IMR-90 (cell line): ENCODE results near the gene UTF1. TPM values are rescaled to one million over a fixed set of nuclear protein-coding genes. Genes with fewer than 3 reads are reported as not detected.

Experiments used
- ATAC-seq: fragments of 200-7000 bp; cut with Tn5 transposase; 2 replicates; pipeline ENCODE4 v1.9.1; 2020; ENCODE audit warnings: low read depth, mild to moderate bottlenecking, moderate library complexity
- BruUV-seq: library from RNA; stranded (reverse); fragments of 400-500 nt; replicated peaks from 2 replicates; lab custom pipeline; 2021; lab: Mats Ljungman, UMichigan
- CTCF ChIA-PET: fragments of 300-600 bp; formaldehyde crosslinking; extraction: SDS; loops from one replicate; lab custom pipeline; 2021; ENCODE audit warnings: antibody characterized with exemption; lab: Yijun Ruan, JAX
- POLR2A ChIA-PET: fragments of 300-600 bp; sonication (Branson Sonifier 250); formaldehyde crosslinking; loops from one replicate; lab custom pipeline; 2022; ENCODE audit warnings: antibody characterized with exemption; ENCODE audit not compliant: unreplicated experiment; lab: Charles Lee
- DNase-seq: peaks from one replicate; pipeline ENCODE4 v3.0.0; 2013
- H2AFZ ChIP-seq: replicated peaks from 2 replicates; pipeline ENCODE3; 2013; ENCODE audit warnings: low read length, mild to moderate bottlenecking; ENCODE audit not compliant: poor library complexity
- H2AK5ac ChIP-seq: 2 replicates; pipeline ENCODE4 v1.6.1; 2013; ENCODE audit warnings: low read depth, low read length, inconsistent platforms
- H2AK9ac ChIP-seq: replicated peaks from 2 replicates; pipeline ENCODE3; 2013; ENCODE audit warnings: mild to moderate bottlenecking, low read depth, low read length, moderate library complexity; ENCODE audit not compliant: poor library complexity
- H2BK120ac ChIP-seq: 2 replicates; pipeline ENCODE4 v1.6.1; 2013; ENCODE audit warnings: low read depth, low read length, inconsistent platforms
- H2BK15ac ChIP-seq: 3 replicates; pipeline ENCODE4 v1.6.1; 2013; ENCODE audit warnings: low read depth, low read length, inconsistent platforms
- H2BK20ac ChIP-seq: 2 replicates; pipeline ENCODE4 v1.6.1; 2013; ENCODE audit warnings: low read depth, mild to moderate bottlenecking, inconsistent platforms, low read length, moderate library complexity
- H2BK5ac ChIP-seq: 2 replicates; pipeline ENCODE4 v1.6.1; 2013; ENCODE audit warnings: mild to moderate bottlenecking, low read depth, low read length, inconsistent platforms; ENCODE audit not compliant: poor library complexity, severe bottlenecking
- H3K14ac ChIP-seq: replicated peaks from 2 replicates; pipeline ENCODE4 v1.6.1; 2013; ENCODE audit warnings: low read depth, low read length, inconsistent platforms
- H3K18ac ChIP-seq: 2 replicates; pipeline ENCODE4 v1.6.1; 2013; ENCODE audit warnings: low read depth, low read length, control low read depth
- H3K23ac ChIP-seq: 2 replicates; pipeline ENCODE4 v1.6.1; 2013; ENCODE audit warnings: low read depth, low read length, inconsistent platforms
- H3K27ac ChIP-seq: 2 replicates; pipeline ENCODE4 v1.5.1; 2013; ENCODE audit warnings: mild to moderate bottlenecking, control low read depth, low read length; ENCODE audit not compliant: insufficient read depth
- H3K27me3 ChIP-seq: 2 replicates; pipeline ENCODE4 v1.6.1; 2013; ENCODE audit warnings: low read length; ENCODE audit not compliant: control insufficient read depth, insufficient read depth
- H3K36me3 ChIP-seq: 2 replicates; pipeline ENCODE4 v1.6.1; 2013; ENCODE audit warnings: low read length, mixed read lengths; ENCODE audit not compliant: control insufficient read depth, insufficient read depth
- H3K4ac ChIP-seq: 2 replicates; pipeline ENCODE4 v1.6.1; 2013; ENCODE audit warnings: low read depth, low read length, inconsistent platforms
- H3K4me1 ChIP-seq: 2 replicates; pipeline ENCODE4 v1.6.1; 2013; ENCODE audit warnings: low read length, mixed read lengths; ENCODE audit not compliant: control insufficient read depth, insufficient read depth
- H3K4me2 ChIP-seq: 2 replicates; pipeline ENCODE4 v1.6.1; 2013; ENCODE audit warnings: low read depth, mild to moderate bottlenecking, control low read depth, low read length, moderate library complexity
- H3K4me3 ChIP-seq: 2 replicates; pipeline ENCODE4 v1.5.1; 2013; ENCODE audit warnings: low read depth, mild to moderate bottlenecking, control low read depth, low read length, moderate library complexity; ENCODE audit not compliant: insufficient read depth
- H3K56ac ChIP-seq: 2 replicates; pipeline ENCODE4 v1.6.1; 2013; ENCODE audit warnings: low read length, inconsistent platforms; ENCODE audit not compliant: insufficient read depth; ENCODE audit errors: extremely low read depth
- H3K79me1 ChIP-seq, 2 experiments: 2 replicates each; pipeline ENCODE4 v1.6.1; 2013; ENCODE audit warnings: low read length in 2 of 2, inconsistent platforms in 1 of 2, low read depth in 1 of 2
- H3K9ac ChIP-seq: 2 replicates; pipeline ENCODE4 v1.6.1; 2013; ENCODE audit warnings: low read depth, low read length, control low read depth
- H3K9me1 ChIP-seq: 2 replicates; pipeline ENCODE4 v1.6.1; 2013; ENCODE audit warnings: low read length, inconsistent platforms; ENCODE audit not compliant: insufficient read depth
- H3K9me3 ChIP-seq: 2 replicates; pipeline ENCODE4 v1.6.1; 2013; ENCODE audit warnings: low read length; ENCODE audit not compliant: control insufficient read depth, insufficient read depth
- H4K20me1 ChIP-seq: 2 replicates; pipeline ENCODE4 v1.6.1; 2013; ENCODE audit warnings: low read length, inconsistent platforms; ENCODE audit not compliant: insufficient read depth
- H4K5ac ChIP-seq: 2 replicates; pipeline ENCODE4 v1.6.1; 2013; ENCODE audit warnings: mild to moderate bottlenecking, low read depth, low read length, control low read depth
- H4K8ac ChIP-seq, 2 experiments: 2 replicates each; pipeline ENCODE4 v1.6.1; 2013; ENCODE audit warnings: low read depth in 2 of 2, low read length in 2 of 2, control low read depth in 1 of 2, inconsistent platforms in 1 of 2
- H4K91ac ChIP-seq: 2 replicates; pipeline ENCODE4 v1.6.1; 2013; ENCODE audit warnings: low read depth, low read length, inconsistent platforms; ENCODE audit not compliant: insufficient read depth
- BHLHE40 ChIP-seq: fragments of 150-350 bp; IDR thresholded peaks from 2 replicates; pipeline ENCODE4 v1.6.1; 2016; ENCODE audit warnings: mild to moderate bottlenecking, low read depth, low read length
- CTCF ChIP-seq: conservative IDR thresholded peaks from 2 replicates; pipeline ENCODE4 v1.5.1; 2012; ENCODE audit warnings: mild to moderate bottlenecking, low read depth, low read length, improper control_type of control experiment
- ELK1 ChIP-seq: fragments of 150-350 bp; IDR thresholded peaks from 2 replicates; pipeline ENCODE4 v1.6.1; 2016; ENCODE audit warnings: low read depth, mild to moderate bottlenecking, low read length, moderate library complexity, borderline replicate concordance
- FOS ChIP-seq: fragments of 150-350 bp; IDR thresholded peaks from 2 replicates; pipeline ENCODE4 v1.6.1; 2016; ENCODE audit warnings: low read depth, low read length
- MXI1 ChIP-seq: IDR thresholded peaks from 2 replicates; pipeline ENCODE4 v1.6.1; 2012; ENCODE audit warnings: low read depth, mild to moderate bottlenecking, low read length, moderate library complexity, borderline replicate concordance
- NFE2L2 ChIP-seq: fragments of 150-350 bp; IDR thresholded peaks from 2 replicates; pipeline ENCODE4 v1.6.1; 2016; ENCODE audit warnings: low read depth, mild to moderate bottlenecking, low read length
- POLR2A ChIP-seq: IDR thresholded peaks from 2 replicates; pipeline ENCODE4 v1.6.1; 2012; ENCODE audit warnings: mild to moderate bottlenecking, low read depth, low read length
- RAD21 ChIP-seq: IDR thresholded peaks from 2 replicates; pipeline ENCODE4 v1.6.1; 2012; ENCODE audit warnings: low read length, improper control_type of control experiment
- RCOR1 ChIP-seq: IDR thresholded peaks from 2 replicates; pipeline ENCODE4 v1.6.1; 2012; ENCODE audit warnings: mild to moderate bottlenecking, low read length, improper control_type of control experiment; ENCODE audit not compliant: insufficient replicate concordance
- RFX5 ChIP-seq: IDR thresholded peaks from 2 replicates; pipeline ENCODE4 v1.8.0; 2012; ENCODE audit warnings: low read depth, mild to moderate bottlenecking, low read length, moderate library complexity
- USF2 ChIP-seq: fragments of 150-350 bp; IDR thresholded peaks from 2 replicates; pipeline ENCODE4 v1.6.1; 2017; ENCODE audit warnings: mild to moderate bottlenecking, antibody characterized with exemption, low read length, low read depth
- WGBS, 2 experiments: methylation state at CpG; one replicate each; pipeline versions ENCODE4 v1.1.5 to v1.1.7; 2013; ENCODE audit warnings: missing lambda C conversion rate in 2 of 2; ENCODE audit not compliant: insufficient read length in 1 of 2; ENCODE audit errors: extremely low coverage in 2 of 2; 5-methylcytosine and 5-hydroxymethylcytosine counted together
- dilution Hi-C: fragments of 300-500 bp; cut with HindIII; formaldehyde crosslinking; loops from one replicate; pipeline ENCODE4 v1.14.3; 2018; ENCODE audit warnings: low sequenced_read_pairs; ENCODE audit not compliant: unreplicated experiment
- in situ Hi-C: fragments of 300-500 bp; cut with MboI; formaldehyde crosslinking; loops from 3 replicates; pipeline ENCODE4 v1.14.3; 2019; ENCODE audit warnings: low sequenced_read_pairs, inconsistent platforms, mixed read lengths
- intact Hi-C: fragments of 100-400 bp; cut with micrococcal nuclease; formaldehyde crosslinking; loops from 2 replicates; pipeline ENCODE4 v1.10.0; 2022
- polyA plus RNA-seq, 3 experiments: library from polyadenylated mRNA; depleted of rRNA; stranded (reverse); fragments of >200 nt; gene quantifications; 2 replicates each; pipeline ENCODE4 v1.2.3, GENCODE V29; 2012; ENCODE audit warnings: low replicate concordance in 1 of 3
- total RNA-seq: library from RNA; depleted of rRNA; stranded (reverse); fragments of >200 nt; gene quantifications from 2 replicates; pipeline ENCODE4 v1.2.3, GENCODE V29; 2012

Gene UTF1
- total and polyA plus RNA-seq, 2 of the 4 experiments (the other 2 are of a cell fraction): not detected

GRCh38 chr10:133182791-133183645 lies 47.0 kb upstream of the UTF1 start (continued):
- no peak for TF ChIP-seq POLR2A

GRCh38 chr10:133183646-133184378 lies 46.2 kb upstream of the UTF1 start:
- H3K14ac ChIP-seq: no peak overlapping the region
- H3K56ac ChIP-seq: no peak overlapping the region
- dilution Hi-C loops: no loop called here
- peaks cover 2% of the 10 kb centered on the region for H3K36me3 ChIP-seq
- H4K8ac ChIP-seq: no peak overlapping the region
- no peak overlapping the region for H3K18ac ChIP-seq
- peak overlapping the region; percentile 21 for H2AFZ ChIP-seq
- no peak for DNase-seq
- ChIA-PET POLR2A (no interaction called here), CTCF (no interaction called here)
- no peak overlapping the region for H2BK5ac ChIP-seq
- H4K20me1 ChIP-seq: no peaks in the 10 kb centered on the region
- H3K27me3 ChIP-seq: no peaks in the 10 kb centered on the region
- no peak overlapping the region for H2BK20ac ChIP-seq
- no peak overlapping the region for H2AK9ac ChIP-seq
- H4K91ac ChIP-seq: no peak overlapping the region
- intact Hi-C loops: no loop called here
- H2BK15ac ChIP-seq: no peak overlapping the region
- H2BK120ac ChIP-seq: no peak overlapping the region
- no peak overlapping the region for H3K4ac ChIP-seq
- BruUV-seq: no TSS peak
- 84% methylated on average over 16 of the region's 21 CpGs; no CpG with 5 or more reads in 1 of the 2 experiments for WGBS, 2 experiments
- no peak for ATAC-seq
- H3K79me1 ChIP-seq: no peaks in the 10 kb centered on the region
- no peak overlapping the region for H3K9ac ChIP-seq
- no peak overlapping the region for H3K4me3 ChIP-seq
- H3K4me1 ChIP-seq: no peaks in the 10 kb centered on the region
- no peaks in the 10 kb centered on the region for H3K9me3 ChIP-seq
- no peak overlapping the region for H2AK5ac ChIP-seq
- no peak overlapping the region for H3K23ac ChIP-seq
- in situ Hi-C loops: no loop called here
- H3K27ac ChIP-seq: no peak overlapping the region
- H4K5ac ChIP-seq: no peak overlapping the region
- H3K4me2 ChIP-seq: no peak overlapping the region
- no peaks in the 10 kb centered on the region for H3K9me1 ChIP-seq
- no peak for TF ChIP-seq ELK1
- no peak for TF ChIP-seq POLR2A
- no peak for TF ChIP-seq RFX5
- no peak for TF ChIP-seq CTCF
- no peak for TF ChIP-seq RAD21
- no peak for TF ChIP-seq FOS
- TF ChIP-seq USF2: no peak
- TF ChIP-seq RCOR1: no peak
- TF ChIP-seq BHLHE40: no peak
- TF ChIP-seq NFE2L2: no peak
- TF ChIP-seq MXI1: no peak
